ENCODE data around the gene TIAL1.

DNA sequence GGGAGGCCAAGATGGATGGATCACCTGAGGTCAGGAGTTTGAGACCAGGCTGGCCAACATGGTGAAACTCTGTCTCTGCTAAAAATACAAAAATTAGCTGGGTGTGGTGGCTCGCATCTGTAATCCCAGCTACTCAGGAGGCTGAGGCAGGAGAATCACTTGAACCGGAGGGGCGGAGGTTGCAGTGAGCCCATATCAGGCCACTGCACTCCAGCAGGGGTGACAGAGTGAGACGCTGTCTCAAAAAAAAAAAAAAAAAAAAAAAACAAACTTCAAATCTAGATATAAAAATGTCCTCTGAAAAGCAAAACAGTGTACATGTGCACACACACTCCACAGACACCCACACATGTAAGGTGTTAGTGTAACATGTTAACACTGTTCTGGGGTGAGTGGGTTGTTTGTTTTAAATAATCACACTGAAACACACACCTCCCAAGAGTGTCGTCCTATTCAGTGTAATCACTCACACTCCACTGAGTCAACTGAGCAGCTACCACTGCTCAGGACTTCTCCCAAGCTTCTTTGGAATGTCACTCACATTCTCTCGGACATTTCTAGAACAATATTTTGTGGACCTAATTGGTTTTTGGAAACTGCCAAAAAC, 41.5 kb downstream of the TIAL1 start:
- TF ChIP-seq, protein P1, sequence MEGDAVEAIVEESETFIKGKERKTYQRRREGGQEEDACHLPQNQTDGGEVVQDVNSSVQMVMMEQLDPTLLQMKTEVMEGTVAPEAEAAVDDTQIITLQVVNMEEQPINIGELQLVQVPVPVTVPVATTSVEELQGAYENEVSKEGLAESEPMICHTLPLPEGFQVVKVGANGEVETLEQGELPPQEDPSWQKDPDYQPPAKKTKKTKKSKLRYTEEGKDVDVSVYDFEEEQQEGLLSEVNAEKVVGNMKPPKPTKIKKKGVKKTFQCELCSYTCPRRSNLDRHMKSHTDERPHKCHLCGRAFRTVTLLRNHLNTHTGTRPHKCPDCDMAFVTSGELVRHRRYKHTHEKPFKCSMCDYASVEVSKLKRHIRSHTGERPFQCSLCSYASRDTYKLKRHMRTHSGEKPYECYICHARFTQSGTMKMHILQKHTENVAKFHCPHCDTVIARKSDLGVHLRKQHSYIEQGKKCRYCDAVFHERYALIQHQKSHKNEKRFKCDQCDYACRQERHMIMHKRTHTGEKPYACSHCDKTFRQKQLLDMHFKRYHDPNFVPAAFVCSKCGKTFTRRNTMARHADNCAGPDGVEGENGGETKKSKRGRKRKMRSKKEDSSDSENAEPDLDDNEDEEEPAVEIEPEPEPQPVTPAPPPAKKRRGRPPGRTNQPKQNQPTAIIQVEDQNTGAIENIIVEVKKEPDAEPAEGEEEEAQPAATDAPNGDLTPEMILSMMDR (conservative IDR thresholded peaks at IDR 0.05; ENCODE audit: low read depth in 2 of 2): no peak
- TF ChIP-seq, protein P2, sequence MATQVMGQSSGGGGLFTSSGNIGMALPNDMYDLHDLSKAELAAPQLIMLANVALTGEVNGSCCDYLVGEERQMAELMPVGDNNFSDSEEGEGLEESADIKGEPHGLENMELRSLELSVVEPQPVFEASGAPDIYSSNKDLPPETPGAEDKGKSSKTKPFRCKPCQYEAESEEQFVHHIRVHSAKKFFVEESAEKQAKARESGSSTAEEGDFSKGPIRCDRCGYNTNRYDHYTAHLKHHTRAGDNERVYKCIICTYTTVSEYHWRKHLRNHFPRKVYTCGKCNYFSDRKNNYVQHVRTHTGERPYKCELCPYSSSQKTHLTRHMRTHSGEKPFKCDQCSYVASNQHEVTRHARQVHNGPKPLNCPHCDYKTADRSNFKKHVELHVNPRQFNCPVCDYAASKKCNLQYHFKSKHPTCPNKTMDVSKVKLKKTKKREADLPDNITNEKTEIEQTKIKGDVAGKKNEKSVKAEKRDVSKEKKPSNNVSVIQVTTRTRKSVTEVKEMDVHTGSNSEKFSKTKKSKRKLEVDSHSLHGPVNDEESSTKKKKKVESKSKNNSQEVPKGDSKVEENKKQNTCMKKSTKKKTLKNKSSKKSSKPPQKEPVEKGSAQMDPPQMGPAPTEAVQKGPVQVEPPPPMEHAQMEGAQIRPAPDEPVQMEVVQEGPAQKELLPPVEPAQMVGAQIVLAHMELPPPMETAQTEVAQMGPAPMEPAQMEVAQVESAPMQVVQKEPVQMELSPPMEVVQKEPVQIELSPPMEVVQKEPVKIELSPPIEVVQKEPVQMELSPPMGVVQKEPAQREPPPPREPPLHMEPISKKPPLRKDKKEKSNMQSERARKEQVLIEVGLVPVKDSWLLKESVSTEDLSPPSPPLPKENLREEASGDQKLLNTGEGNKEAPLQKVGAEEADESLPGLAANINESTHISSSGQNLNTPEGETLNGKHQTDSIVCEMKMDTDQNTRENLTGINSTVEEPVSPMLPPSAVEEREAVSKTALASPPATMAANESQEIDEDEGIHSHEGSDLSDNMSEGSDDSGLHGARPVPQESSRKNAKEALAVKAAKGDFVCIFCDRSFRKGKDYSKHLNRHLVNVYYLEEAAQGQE (IDR thresholded peaks at IDR 0.05; ENCODE audit: unreplicated experiment): no peak
- no peak for TF ChIP-seq CREB1 (CRISPR knock-in tag; IDR thresholded peaks at IDR 0.05; ENCODE audit: low read depth)
- no peak for TF ChIP-seq JUNB (IDR thresholded peaks at IDR 0.05; ENCODE audit: unreplicated experiment)
- no peak for TF ChIP-seq EZH2 (IDR thresholded peaks at IDR 0.05; ENCODE audit: low read depth, unreplicated experiment)
- no peak for TF ChIP-seq ZNF114 (CRISPR knock-in tag; IDR thresholded peaks at IDR 0.05)
